GM19239 (cell line): ENCODE data around the gene RAB26.

Experiments
- DNase-seq: peaks from one replicate; pipeline ENCODE4 v3.0.0; 2011; ENCODE audit warnings: low spot score; ENCODE audit not compliant: insufficient read length
- FAIRE-seq: peaks from 2 replicates; lab custom pipeline; 2011; peaks lifted over from hg19 to GRCh38; lab: Jason Lieb, UNC

RAB26 gene

GRCh38 chr16:2174396-2175131 lies 26.1 kb downstream of the RAB26 start:
- DNase-seq (no peak), FAIRE-seq (no peak)

GRCh38 chr16:2175454-2175853 lies 27.0 kb downstream of the RAB26 start:
- DNase-seq (no peak), FAIRE-seq (no peak)

GRCh38 chr16:2176047-2176446 lies 27.6 kb downstream of the RAB26 start:
- FAIRE-seq (no peak), DNase-seq (no peak)

- FAIRE-seq (no peak), DNase-seq (no peak)
These were observed 28.7 kb downstream of the RAB26 start for GRCh38 chr16:2177101-2177500.

- FAIRE-seq (no peak), DNase-seq (no peak)
These were observed 29.1 kb downstream of the RAB26 start for GRCh38 chr16:2177561-2177960.

GRCh38 chr16:2178321-2179106 lies 30.1 kb downstream of the RAB26 start:
- no peak for FAIRE-seq
- DNase-seq, result no peak

DNA sequence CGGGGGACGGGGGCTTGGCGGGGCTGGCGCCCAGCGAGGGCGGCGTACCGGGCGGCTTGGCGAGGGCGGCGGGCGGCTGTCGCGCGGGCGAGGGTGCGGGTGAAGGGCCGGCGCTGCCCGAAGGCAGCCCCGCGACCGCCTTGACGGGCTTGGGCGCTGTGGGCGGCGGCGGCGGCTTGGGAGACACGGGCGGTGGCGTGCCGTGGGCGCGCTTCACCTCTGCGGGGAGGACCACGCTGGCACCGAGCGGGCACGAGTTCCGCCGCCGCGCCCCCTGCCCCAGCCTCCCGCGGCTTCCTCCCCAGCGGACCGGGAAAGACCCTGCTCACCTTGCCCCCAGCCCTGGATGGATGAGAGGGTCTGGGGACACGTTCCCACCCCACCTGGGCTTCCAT lies 30.7 kb downstream of the RAB26 start:
- FAIRE-seq (no peak), DNase-seq (no peak)

GRCh38 chr16:2179576-2179975 lies 31.2 kb downstream of the RAB26 start:
- DNase-seq (no peak), FAIRE-seq (no peak)

DNA sequence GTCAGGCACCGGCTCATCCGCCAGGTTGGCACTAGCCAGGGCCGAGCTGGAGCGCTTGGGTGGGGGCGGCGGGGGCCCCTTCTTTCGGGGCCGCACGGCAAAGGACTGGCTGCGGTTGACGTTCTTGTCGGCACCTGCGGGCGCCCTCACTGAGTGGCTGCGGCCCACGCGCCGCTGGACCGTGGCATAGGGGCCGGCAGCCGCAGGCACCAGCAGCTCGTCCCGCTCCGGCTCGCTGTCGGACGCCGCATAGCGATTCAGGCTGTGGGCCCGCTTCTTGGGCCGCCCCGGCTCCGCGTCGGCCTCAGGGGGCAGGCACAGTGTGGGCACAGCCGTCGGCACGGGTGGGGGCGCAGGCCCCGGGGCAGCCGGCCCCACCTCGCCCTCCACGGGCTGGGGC lies 32.0 kb downstream of the RAB26 start:
- FAIRE-seq, result no peak
- no peak for DNase-seq

GRCh38 chr16:2180962-2181923 lies 32.8 kb downstream of the RAB26 start:
- DNase-seq (no peak), FAIRE-seq (no peak)

GRCh38 chr16:2181952-2182351 lies 33.5 kb downstream of the RAB26 start:
- FAIRE-seq (no peak), DNase-seq (no peak)

DNA sequence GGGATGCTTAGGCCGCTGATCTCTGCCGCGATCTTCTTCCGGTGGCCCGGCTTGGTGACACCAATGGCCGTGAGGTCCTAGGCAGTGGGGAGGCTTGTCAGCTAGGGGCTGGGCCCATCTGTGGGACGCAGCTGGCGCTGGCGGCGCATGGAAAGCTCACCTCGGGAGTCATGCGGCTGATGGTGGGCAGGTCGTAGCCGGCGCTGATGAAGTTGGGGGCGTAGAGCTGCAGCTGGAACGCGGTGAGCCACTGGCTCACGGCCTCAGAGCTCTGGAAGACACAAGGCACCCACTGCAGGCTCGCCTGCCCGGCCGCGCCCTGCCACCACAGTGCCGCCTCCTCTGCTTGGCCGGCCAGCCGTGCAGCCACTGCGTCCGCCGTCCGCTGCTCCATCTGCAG lies 35.2 kb downstream of the RAB26 start:
- FAIRE-seq (no peak), DNase-seq (no peak)

DNA sequence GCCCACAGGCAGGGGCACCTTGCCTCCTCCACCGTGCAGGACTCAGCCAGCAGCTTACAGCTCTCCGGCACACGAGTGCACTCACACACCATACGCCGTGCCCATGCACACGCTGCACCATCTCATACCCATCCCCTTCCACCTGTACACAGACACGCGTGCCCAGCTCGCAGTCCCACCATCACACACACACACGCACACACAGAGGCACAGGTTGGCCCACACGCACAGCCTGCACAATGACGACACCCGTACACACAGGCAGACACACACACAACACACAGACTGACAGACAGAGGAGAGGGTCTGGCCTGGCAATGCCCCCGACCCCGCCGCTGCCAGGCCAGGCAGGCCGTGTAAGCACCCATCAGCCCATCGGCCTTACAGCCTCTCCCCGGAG lies 35.9 kb downstream of the RAB26 start:
- no peak for DNase-seq
- FAIRE-seq, result no peak

GRCh38 chr16:2184962-2185361 lies 36.5 kb downstream of the RAB26 start:
- DNase-seq (no peak), FAIRE-seq (no peak)

- DNase-seq (no peak), FAIRE-seq (no peak)
These were observed 37.6 kb downstream of the RAB26 start for GRCh38 chr16:2186064-2186463.

DNA sequence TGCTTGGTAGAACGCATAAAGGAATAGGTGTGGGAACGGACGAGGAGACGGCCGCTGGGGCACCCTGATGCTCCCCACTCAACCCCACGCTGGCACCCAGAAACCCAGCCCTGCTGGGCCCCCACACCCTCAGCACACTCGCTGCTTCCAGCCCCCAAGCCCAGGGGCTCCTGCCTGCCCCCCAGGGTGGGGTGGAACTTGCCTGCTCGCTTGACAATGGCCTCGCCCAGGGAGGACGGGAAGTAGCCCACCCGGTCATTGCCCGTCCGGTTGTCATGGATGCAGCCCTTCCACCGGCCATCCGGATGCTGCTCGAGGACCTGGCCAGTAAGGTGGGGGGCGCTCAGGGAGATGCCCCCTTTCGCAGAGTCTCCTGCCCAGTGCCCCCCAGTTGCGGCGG lies 38.1 kb downstream of the RAB26 start:
- no peak for FAIRE-seq

GRCh38 chr16:2187212-2187611 lies 38.8 kb downstream of the RAB26 start:
- no peak for DNase-seq
- FAIRE-seq, result no peak

More for the DNA sequence above, 38.1 kb downstream of the RAB26 start:
- DNase-seq, result no peak

- no peak for FAIRE-seq
- DNase-seq, result no peak
These were observed 40.0 kb downstream of the RAB26 start for GRCh38 chr16:2188395-2188794.

GRCh38 chr16:2189252-2189893 lies 40.9 kb downstream of the RAB26 start:
- FAIRE-seq, result no peak
- DNase-seq, result no peak

GRCh38 chr16:2190002-2190658 lies 41.7 kb downstream of the RAB26 start:
- no peak for FAIRE-seq

More at GRCh38 chr16:2190002-2190658, 41.7 kb downstream of the RAB26 start:
- DNase-seq, result no peak
